Measurements from ENCODE around the gene OCLN. TPM values are rescaled to one million over a fixed set of nuclear protein-coding genes. Genes with fewer than 3 reads are reported as not detected.
"Not testable (repeated sequence)": the region's sequence is repeated elsewhere in the genome, so short reads cannot be mapped to it uniquely, and the experiment has no call there.

Gene OCLN
- polyA plus RNA-seq: 0.09 TPM

DNA sequence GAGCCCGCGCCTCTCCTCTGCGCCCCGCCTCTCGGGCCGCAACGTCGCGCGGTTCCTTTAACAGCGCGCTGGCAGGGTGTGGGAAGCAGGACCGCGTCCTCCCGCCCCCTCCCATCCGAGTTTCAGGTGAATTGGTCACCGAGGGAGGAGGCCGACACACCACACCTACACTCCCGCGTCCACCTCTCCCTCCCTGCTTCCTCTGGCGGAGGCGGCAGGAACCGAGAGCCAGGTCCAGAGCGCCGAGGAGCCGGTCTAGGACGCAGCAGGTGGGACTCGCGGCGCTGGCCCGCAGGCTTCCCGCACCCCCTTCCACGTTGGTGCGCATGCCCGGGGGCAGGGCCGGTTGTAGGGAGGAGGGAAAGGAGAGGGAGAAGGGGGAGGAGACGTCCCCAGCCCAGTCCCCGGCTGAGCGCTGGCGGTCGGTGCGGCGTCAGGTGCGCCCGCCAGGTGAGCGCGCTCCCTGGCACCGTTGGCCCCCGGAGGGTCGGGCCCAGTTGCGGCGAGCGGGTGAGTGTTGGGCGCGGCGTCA, at the start of gene OCLN:
Gene OCLN, plus strand, starts transcription at position 400 of the 532 bp plus-strand sequence. CDS start 11,455 bp downstream, outside the sequence.
- H3K36me3 Mint-ChIP-seq: no peaks in the 10 kb centered on the region
- no peak within 1 kb of the TSS for H3K27ac Mint-ChIP-seq
- peaks cover 0 to 9% (median 8%) of the 10 kb centered on the region in 3 donors for H3K4me1 Mint-ChIP-seq
- peaks cover 35% of the 10 kb centered on the region for H3K27me3 Mint-ChIP-seq
- peak within 1 kb of the TSS; percentile 59 to 92 (median 80) for H3K4me3 Mint-ChIP-seq
- no peaks in the 10 kb centered on the region for H3K9me3 Mint-ChIP-seq

DNA sequence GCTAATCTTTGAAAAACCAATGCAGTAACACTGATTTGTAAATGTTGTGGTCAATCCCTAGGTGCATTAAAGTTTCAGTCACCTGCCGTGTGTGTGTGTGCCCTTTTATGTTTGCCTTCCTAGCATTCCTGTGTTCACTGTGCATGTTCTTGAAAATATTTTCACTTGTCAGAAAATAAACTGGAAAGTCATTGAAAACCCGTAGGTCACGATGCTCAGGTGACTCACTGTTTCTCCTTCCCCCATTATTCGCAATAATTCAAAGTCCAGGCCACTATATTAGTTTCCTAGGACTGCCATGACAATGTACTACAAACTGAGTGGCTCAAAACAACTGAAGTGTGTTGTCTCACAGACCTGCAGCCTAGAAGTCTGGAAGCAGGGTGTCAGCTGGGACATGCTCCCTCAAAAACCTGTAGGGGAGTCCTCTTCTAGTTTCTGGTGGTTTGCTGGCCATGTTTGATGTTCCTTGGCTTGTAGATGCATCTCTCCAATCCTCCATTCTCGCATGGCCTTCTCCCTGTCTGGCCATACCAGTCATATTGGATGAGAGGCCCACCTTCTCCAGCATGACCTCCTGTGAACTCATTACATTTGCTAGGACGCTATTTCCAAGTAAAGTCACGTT, 48.3 kb upstream of the OCLN start:
- no peaks in the 10 kb centered on the region for H3K9me3 Mint-ChIP-seq
- no peaks in the 10 kb centered on the region for H3K36me3 Mint-ChIP-seq
- H3K27ac Mint-ChIP-seq: no peak overlapping the region
- H3K27me3 Mint-ChIP-seq: no peaks in the 10 kb centered on the region
- no peak overlapping the region for H3K4me3 Mint-ChIP-seq
- H3K4me1 Mint-ChIP-seq: no peaks in the 10 kb centered on the region

DNA sequence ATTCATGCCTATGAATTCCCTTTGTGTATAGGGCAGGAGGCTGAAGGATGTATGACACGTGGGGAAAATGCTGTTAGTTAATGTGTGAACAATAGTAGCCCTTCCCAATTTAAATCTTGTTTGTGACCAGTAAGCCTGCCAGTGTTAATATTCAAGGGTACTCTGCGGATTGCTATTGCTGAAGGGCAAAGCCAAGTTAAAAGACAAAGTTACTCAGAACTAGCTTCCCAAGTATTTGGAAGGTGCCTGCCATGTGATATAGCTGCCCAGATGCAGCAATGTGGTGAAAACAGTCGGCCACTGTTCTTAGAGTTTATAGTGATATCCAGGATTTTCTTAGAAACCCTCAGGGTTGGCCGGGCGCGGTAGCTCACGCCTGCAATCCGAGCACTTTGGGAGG, 43.1 kb upstream of the OCLN start:
- Mint-ChIP-seq H3K4me1 (peaks cover 0 to 2% (median 0%) of the 10 kb centered on the region in 3 donors), H3K27ac (no peak overlapping the region), H3K9me3 (no peaks in the 10 kb centered on the region), H3K36me3 (no peaks in the 10 kb centered on the region), H3K27me3 (no peaks in the 10 kb centered on the region), H3K4me3 (no peak overlapping the region)

DNA sequence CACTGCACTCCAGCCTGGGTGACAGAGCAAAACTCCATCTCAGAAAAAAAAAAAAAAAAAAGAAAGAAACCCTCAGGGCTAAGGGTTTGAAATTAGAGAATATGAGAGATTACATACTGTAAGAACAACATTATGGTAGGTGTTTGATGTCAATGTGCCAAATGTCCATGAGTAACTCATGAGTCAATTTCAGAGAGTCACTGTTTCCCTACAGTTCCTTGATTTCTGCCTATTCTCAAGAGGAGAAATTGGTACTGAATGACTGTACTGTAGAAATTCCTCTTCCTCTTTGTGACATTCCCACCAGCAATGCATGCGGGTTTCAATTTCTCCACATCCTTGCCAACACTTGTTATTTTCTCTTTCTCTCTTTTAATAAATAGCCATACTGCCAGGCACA, 42.5 kb upstream of the OCLN start:
- Mint-ChIP-seq H3K9me3 (no peaks in the 10 kb centered on the region), H3K36me3 (no peaks in the 10 kb centered on the region), H3K27me3 (no peaks in the 10 kb centered on the region), H3K4me3 (no peak overlapping the region), H3K4me1 (peaks cover 0 to 2% (median 0%) of the 10 kb centered on the region in 3 donors), H3K27ac (peak overlapping the region in 1 of 3 donors; percentile 50)

- not testable (repeated sequence) for H3K4me1 Mint-ChIP-seq, H3K4me3 Mint-ChIP-seq, H3K27me3 Mint-ChIP-seq, H3K36me3 Mint-ChIP-seq, H3K9me3 Mint-ChIP-seq
- H3K27ac Mint-ChIP-seq: peak overlapping the region in 1 of 3 donors; percentile 50
Measured at GRCh38 chr5:69450527-69450926, 42.1 kb upstream of the OCLN start.

DNA sequence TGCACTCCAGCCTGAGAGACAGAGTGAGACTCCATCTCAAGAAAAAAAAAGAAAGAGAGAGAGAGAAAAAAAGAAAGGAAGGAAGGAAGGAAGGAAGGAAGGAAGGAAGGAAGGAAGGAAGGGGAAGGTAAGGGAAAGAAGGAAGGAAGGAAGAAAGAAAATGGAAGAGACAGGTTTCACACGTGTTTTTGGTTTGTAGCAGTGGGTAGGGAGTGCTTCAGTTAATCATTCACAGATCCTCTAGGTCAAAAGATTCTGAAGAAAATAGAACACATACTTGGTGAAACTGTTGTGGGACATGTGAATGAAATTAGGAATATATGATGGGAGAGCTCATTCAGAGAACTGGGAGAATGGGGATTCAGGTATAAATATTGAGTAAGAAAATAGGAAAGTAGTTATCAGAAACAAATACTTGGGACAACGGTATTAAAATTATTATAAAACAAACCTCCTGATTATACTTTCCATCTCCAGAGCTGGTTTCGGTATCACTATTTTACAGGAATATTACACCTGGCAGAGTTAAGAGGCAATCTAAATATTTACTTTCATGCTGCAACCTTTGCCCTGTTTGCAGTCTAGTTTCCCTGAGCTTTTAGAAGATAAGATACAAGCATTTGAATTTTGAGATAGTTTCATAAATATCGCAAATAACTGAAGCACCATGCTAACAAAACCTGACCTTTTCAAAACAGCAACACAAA, 40.5 kb upstream of the OCLN start:
- Mint-ChIP-seq H3K4me3 (no peak overlapping the region), H3K36me3 (no peaks in the 10 kb centered on the region), H3K27ac (no peak overlapping the region), H3K27me3 (no peaks in the 10 kb centered on the region), H3K4me1 (peaks cover 0 to 2% (median 0%) of the 10 kb centered on the region in 3 donors), H3K9me3 (peaks cover 0 to 2% (median 0%) of the 10 kb centered on the region in 3 donors)

DNA sequence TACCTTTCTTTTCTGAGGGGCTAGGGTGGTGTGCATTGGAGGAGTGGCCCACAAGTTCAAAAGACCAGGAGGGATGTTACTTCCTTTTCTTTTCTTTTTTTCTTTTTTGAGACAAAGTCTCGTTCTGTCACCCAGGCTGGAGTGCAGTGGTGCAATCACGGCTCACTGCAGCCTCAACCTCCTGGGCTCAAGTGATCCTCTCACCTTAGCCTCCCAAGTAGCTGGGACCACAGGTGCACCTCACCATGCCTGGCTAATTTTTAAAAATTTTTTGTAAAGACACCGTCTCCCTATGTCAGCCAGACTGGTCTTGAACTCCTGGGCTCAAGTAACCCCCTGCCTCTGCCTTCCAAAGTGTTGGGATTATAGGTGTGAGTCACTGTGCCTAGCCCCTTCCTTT, 39.1 kb upstream of the OCLN start:
- H3K27me3 Mint-ChIP-seq, H3K36me3 Mint-ChIP-seq, H3K4me3 Mint-ChIP-seq, H3K4me1 Mint-ChIP-seq, H3K27ac Mint-ChIP-seq, H3K9me3 Mint-ChIP-seq: not testable (repeated sequence)

- Mint-ChIP-seq H3K27ac (no peak overlapping the region), H3K4me3 (no peak overlapping the region), H3K4me1 (peaks cover 0 to 2% (median 0%) of the 10 kb centered on the region in 3 donors), H3K9me3 (peaks cover 0 to 7% (median 2%) of the 10 kb centered on the region in 3 donors), H3K27me3 (no peaks in the 10 kb centered on the region), H3K36me3 (peaks cover 4% of the 10 kb centered on the region)
Measured at GRCh38 chr5:69454460-69455249, 37.9 kb upstream of the OCLN start.

DNA sequence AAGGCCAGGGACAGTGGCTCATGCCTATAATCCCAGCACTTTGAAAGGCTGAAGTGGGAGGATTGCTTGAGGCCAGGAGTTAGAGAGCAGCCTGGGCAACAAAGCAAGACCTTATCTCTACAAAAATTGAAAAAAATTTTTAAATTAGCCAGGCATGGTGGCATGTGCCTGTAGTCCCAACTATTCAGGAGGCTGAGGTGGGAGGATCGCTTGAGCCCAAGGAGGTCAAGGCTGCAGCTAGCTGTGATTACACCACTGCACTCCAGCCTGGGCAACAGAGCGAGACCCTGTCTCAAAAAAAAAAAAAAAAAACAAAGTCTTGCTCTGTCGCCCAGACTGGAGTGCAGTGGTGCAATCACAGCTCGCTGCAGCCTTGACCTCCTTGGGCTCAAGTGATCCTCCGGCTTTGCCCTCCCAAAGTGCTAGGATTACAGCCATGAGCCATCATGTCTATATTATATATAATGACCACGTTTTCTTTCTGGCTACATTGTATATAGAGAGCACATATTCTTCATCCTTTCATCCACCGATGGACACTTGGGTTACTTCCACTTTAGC, 37.1 kb upstream of the OCLN start:
- H3K27ac Mint-ChIP-seq, H3K27me3 Mint-ChIP-seq, H3K36me3 Mint-ChIP-seq, H3K4me3 Mint-ChIP-seq, H3K4me1 Mint-ChIP-seq, H3K9me3 Mint-ChIP-seq: not testable (repeated sequence)

DNA sequence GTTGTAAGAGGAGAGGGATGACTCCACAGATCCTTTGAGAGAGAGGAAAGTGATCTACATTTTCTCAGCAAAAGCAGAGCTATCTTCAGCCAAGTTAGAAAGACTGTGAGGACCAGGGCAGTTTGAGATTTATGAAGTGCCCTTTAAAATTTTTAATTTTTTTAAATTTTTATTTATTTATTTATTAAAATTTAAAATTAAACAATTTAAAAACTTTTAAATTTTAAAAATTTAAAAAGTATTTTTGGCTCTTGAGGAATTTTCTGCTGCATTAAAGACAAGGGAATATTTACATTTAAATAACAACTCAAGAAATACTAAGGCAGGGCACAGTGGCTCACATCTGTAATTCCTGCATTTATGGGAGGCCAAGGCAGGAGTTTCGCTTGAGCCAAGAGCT, 30.4 kb upstream of the OCLN start:
- Mint-ChIP-seq H3K9me3 (peaks cover 0 to 7% (median 2%) of the 10 kb centered on the region in 3 donors), H3K27ac (no peak overlapping the region), H3K4me3 (no peak overlapping the region), H3K27me3 (no peaks in the 10 kb centered on the region), H3K36me3 (peaks cover 4% of the 10 kb centered on the region), H3K4me1 (no peaks in the 10 kb centered on the region)

GRCh38 chr5:69466375-69466774, 26.2 kb upstream of the OCLN start:
- H3K27me3 Mint-ChIP-seq, H3K27ac Mint-ChIP-seq, H3K9me3 Mint-ChIP-seq, H3K4me1 Mint-ChIP-seq, H3K36me3 Mint-ChIP-seq, H3K4me3 Mint-ChIP-seq: not testable (repeated sequence)

DNA sequence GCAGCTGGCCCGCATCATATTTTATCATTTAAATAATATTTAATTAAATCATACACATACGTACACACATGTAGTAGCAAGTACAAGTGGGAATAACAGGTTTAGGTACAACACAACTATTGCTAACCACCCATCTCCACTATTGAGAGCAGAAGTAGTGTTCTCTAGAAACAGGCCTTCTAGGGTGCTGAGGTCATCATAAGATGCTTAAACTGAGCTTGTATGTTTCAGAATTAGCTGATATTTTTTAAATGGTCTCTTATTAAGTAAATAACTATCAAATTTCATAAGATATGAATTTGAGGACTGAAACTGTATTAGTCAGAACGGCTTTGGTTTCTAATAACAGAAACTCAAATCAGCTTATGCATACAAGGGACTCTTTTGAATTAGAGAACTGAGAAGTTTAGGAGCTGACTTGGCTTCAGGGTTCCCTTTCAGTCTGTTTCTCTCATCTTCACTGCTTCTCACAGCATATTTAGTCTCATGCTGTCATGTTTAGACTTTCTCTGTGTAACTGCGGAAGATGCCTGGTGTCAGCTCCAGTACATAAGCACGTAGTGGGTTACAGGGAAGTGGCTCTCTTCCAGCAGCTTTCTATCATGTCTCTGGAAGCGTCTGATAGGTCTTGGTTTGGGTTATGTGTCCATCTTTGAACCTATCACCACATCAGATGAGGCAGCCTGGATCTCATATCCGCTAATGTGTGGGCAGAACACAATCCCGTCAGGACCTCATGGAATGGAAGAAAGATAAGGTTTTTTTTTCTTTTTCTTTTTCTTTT, 25.0 kb upstream of the OCLN start:
- Mint-ChIP-seq H3K9me3 (peaks cover 0 to 2% (median 0%) of the 10 kb centered on the region in 3 donors), H3K27me3 (no peaks in the 10 kb centered on the region), H3K36me3 (peaks cover 1% of the 10 kb centered on the region), H3K27ac (no peak overlapping the region), H3K4me1 (peaks cover 0 to 9% (median 0%) of the 10 kb centered on the region in 3 donors), H3K4me3 (no peak overlapping the region)

DNA sequence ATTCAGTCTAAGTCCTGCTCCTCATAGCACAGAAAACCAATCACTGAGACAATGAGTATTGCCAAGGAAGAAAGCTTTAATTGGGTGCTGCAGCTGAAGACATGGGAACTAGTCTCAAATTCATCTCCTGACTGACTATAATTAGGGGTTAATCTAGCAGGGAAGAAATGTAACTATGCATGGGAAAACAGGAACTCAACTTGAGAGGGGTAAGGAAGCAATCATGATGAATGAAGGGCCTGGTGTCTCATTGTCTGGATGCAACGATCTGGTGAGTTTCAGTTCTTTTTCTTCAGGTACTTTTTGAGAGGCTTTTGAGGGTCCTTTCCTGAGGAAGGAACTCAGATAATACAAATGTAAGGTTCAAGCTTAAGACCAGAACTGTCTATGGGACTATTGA, 24.0 kb upstream of the OCLN start:
- H3K9me3 Mint-ChIP-seq: peaks cover 0 to 2% (median 0%) of the 10 kb centered on the region in 3 donors
- H3K27ac Mint-ChIP-seq: no peak overlapping the region
- H3K36me3 Mint-ChIP-seq: peaks cover 1% of the 10 kb centered on the region
- H3K4me3 Mint-ChIP-seq: no peak overlapping the region
- H3K4me1 Mint-ChIP-seq: peaks cover 0 to 9% (median 0%) of the 10 kb centered on the region in 3 donors
- H3K27me3 Mint-ChIP-seq: no peaks in the 10 kb centered on the region

DNA sequence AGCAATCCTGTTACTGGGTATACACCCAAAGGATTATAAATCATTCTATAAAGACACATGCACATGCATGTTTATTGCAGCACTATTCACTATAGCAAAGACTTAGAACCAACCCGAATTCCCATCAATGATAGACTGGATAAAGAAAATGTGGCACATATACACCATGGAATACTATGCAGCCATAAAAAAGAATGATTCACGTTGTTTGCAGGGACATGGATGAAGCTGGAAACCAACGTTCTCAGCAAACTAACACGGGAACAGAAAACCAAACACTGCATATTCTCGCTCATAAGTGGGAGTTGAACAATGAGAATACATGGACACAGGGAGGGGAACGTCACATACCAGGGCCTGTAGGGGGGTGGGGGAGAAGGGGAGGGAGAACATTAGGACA, 21.1 kb upstream of the OCLN start:
- H3K9me3 Mint-ChIP-seq, H3K4me3 Mint-ChIP-seq, H3K27ac Mint-ChIP-seq, H3K27me3 Mint-ChIP-seq, H3K36me3 Mint-ChIP-seq, H3K4me1 Mint-ChIP-seq: not testable (repeated sequence)
